ENCODE data around the gene NTHL1.

The NTHL1 gene

GRCh38 chr16:2062801-2063200 is 15.2 kb upstream of the NTHL1 start:
- no peak for DNase-seq

- no peak for DNase-seq
Measured at GRCh38 chr16:2061526-2061925, 13.9 kb upstream of the NTHL1 start.

- DNase-seq = no peak
Measured at GRCh38 chr16:2061023-2061422, 13.4 kb upstream of the NTHL1 start.

- DNase-seq = no peak
Measured at GRCh38 chr16:2060346-2060745, 12.7 kb upstream of the NTHL1 start.

GRCh38 chr16:2058872-2059271 is 11.2 kb upstream of the NTHL1 start:
- no peak for DNase-seq

GRCh38 chr16:2058420-2058819 is 10.8 kb upstream of the NTHL1 start:
- no peak for DNase-seq

GRCh38 chr16:2057438-2057837 is 9.8 kb upstream of the NTHL1 start:
- no peak for DNase-seq

GRCh38 chr16:2056681-2057407 is 9.2 kb upstream of the NTHL1 start:
- DNase-seq = no peak

- no peak for DNase-seq
Measured at GRCh38 chr16:2056077-2056476, 8.4 kb upstream of the NTHL1 start.

- DNase-seq = no peak
Measured at GRCh38 chr16:2054543-2055245, 7.1 kb upstream of the NTHL1 start.

- no peak for DNase-seq
Measured at GRCh38 chr16:2053897-2054296, 6.3 kb upstream of the NTHL1 start.

GRCh38 chr16:2053211-2053610 is 5.6 kb upstream of the NTHL1 start:
- no peak for DNase-seq

- DNase-seq = no peak
Measured at GRCh38 chr16:2048116-2048543, 496 bp upstream of the NTHL1 start.

- no peak for DNase-seq
Measured at GRCh38 chr16:2046893-2047329, 723 bp downstream of the NTHL1 start.

GRCh38 chr16:2045965-2046892 is 1.4 kb downstream of the NTHL1 start:
- DNase-seq = no peak

GRCh38 chr16:2044541-2044940 is 3.1 kb downstream of the NTHL1 start:
- DNase-seq = no peak

- no peak for DNase-seq
Measured at GRCh38 chr16:2043667-2044451, 3.8 kb downstream of the NTHL1 start.

GRCh38 chr16:2042986-2043666 is 4.5 kb downstream of the NTHL1 start:
- DNase-seq = no peak

GRCh38 chr16:2042171-2042985 is 5.3 kb downstream of the NTHL1 start:
- DNase-seq = no peak

GRCh38 chr16:2040787-2041522 is 6.7 kb downstream of the NTHL1 start:
- DNase-seq = no peak
